ENCODE measurements around the gene ROM1.
A peak's percentile ranks its signal among the peaks of the same experiment; 100 is the strongest.
"Not testable (repeated sequence)": the region's sequence is repeated elsewhere in the genome, so short reads cannot be mapped to it uniquely, and the experiment has no call there.

ROM1 gene

DNA sequence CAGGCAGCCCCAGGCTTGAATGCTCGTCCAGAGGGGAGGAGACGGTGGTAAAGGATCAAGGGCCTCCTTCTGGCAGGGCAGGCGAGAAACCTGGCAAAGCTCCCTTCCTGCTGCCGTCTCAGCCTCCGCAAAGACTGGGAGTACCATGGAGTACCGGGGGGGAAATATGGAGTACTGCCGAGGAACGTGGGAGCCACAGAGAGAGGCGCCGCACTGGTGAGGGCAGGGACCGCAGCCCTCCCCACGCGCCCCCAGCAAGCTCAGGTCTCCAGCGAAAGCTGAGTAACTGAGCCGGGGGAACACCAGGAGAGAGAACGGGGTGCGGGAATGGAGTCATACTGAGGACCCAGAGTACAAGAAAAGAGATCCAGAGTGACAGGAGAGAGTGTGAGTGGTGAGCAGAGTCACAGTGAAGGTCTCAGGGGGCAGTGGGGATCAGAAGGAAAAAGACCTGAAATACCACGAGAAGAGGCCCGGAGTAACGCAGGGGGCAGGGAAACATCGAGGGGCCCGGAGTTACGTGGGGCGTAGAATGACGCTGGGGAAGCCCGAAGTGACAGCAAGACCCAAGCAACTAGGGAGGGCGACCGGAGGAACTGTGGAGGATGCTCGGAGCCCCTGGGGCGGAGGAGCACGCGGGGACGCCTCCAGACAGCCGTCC, 1.2 kb upstream of the ROM1 start:
- ATAC-seq (ENCODE audit: low read depth) (peak; percentile 7), DNase-seq (ENCODE audit: low spot score) (no peak)
- H3K27ac ChIP-seq (ENCODE audit: poor library complexity, severe bottlenecking), result peak overlapping the region; percentile 95
- peaks cover 4% of the 10 kb centered on the region for H3K4me1 ChIP-seq (ENCODE audit: insufficient read depth, poor library complexity, severe bottlenecking)
- H3K27me3 ChIP-seq (ENCODE audit: insufficient read depth, poor library complexity, severe bottlenecking), result no peaks in the 10 kb centered on the region
- H3K36me3 ChIP-seq (ENCODE audit: low read depth), result peaks cover 24% of the 10 kb centered on the region
- H3K4me3 ChIP-seq (ENCODE audit: severe bottlenecking), result peak overlapping the region; percentile 66
- no peaks in the 10 kb centered on the region for H3K9me3 ChIP-seq (ENCODE audit: severe bottlenecking)
- TF ChIP-seq, protein P1, sequence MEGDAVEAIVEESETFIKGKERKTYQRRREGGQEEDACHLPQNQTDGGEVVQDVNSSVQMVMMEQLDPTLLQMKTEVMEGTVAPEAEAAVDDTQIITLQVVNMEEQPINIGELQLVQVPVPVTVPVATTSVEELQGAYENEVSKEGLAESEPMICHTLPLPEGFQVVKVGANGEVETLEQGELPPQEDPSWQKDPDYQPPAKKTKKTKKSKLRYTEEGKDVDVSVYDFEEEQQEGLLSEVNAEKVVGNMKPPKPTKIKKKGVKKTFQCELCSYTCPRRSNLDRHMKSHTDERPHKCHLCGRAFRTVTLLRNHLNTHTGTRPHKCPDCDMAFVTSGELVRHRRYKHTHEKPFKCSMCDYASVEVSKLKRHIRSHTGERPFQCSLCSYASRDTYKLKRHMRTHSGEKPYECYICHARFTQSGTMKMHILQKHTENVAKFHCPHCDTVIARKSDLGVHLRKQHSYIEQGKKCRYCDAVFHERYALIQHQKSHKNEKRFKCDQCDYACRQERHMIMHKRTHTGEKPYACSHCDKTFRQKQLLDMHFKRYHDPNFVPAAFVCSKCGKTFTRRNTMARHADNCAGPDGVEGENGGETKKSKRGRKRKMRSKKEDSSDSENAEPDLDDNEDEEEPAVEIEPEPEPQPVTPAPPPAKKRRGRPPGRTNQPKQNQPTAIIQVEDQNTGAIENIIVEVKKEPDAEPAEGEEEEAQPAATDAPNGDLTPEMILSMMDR (IDR thresholded peaks at IDR 0.05; ENCODE audit: poor library complexity, severe bottlenecking), result no peak

DNA sequence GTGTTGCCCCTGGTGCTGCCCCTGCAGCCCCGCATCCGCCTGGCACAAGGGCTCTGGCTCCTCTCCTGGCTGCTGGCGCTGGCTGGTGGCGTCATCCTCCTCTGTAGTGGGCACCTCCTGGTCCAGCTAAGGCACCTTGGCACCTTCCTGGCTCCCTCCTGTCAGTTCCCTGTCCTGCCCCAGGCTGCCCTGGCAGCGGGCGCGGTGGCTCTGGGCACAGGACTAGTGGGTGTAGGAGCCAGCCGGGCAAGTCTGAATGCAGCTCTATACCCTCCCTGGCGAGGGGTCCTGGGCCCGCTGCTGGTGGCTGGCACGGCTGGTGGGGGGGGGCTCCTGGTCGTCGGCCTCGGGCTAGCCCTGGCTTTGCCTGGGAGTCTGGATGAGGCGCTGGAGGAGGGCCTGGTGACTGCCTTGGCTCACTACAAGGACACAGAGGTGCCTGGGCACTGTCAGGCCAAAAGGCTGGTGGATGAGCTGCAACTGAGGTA, 278 bp downstream of the ROM1 start:
- Histone ChIP-seq H3K4me1 (ENCODE audit: insufficient read depth, poor library complexity, severe bottlenecking) (peaks cover 4% of the 10 kb centered on the region), H3K9me3 (ENCODE audit: severe bottlenecking) (no peaks in the 10 kb centered on the region), H3K27me3 (ENCODE audit: insufficient read depth, poor library complexity, severe bottlenecking) (no peaks in the 10 kb centered on the region), H3K27ac (ENCODE audit: poor library complexity, severe bottlenecking) (peak overlapping the region; percentile 95), H3K36me3 (ENCODE audit: low read depth) (peaks cover 18% of the 10 kb centered on the region), H3K4me3 (ENCODE audit: severe bottlenecking) (no peak overlapping the region)
- TF ChIP-seq, protein P1 (IDR thresholded peaks at IDR 0.05; ENCODE audit: poor library complexity, severe bottlenecking), result no peak
- ATAC-seq (ENCODE audit: low read depth), result no peak; the same call in 2 of the 3 replicates
- no peak for DNase-seq (ENCODE audit: low spot score)

DNA sequence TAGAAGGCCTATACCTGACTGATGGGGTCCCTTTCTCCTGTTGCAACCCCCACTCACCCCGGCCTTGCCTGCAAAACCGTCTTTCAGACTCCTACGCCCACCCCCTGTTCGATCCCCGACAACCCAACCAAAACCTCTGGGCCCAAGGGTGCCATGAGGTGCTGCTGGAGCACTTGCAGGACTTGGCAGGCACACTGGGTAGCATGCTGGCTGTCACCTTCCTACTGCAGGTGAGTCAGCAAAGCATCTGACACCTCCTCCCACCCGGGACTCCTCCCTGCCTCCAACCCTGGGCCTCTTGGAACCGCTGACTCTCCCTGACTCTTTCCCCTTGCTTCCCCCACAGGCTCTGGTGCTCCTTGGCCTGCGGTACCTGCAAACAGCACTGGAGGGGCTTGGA, 1.2 kb downstream of the ROM1 start:
- DNase-seq (ENCODE audit: low spot score) (no peak), ATAC-seq (ENCODE audit: low read depth) (0 out of 3 replicates have a peak, but pooled peaks have one; percentile 16)
- peaks cover 15% of the 10 kb centered on the region for H3K36me3 ChIP-seq (ENCODE audit: low read depth)
- TF ChIP-seq, protein P1 (IDR thresholded peaks at IDR 0.05; ENCODE audit: poor library complexity, severe bottlenecking), result no peak
- no peaks in the 10 kb centered on the region for H3K9me3 ChIP-seq (ENCODE audit: severe bottlenecking)
- peaks cover 4% of the 10 kb centered on the region for H3K4me1 ChIP-seq (ENCODE audit: insufficient read depth, poor library complexity, severe bottlenecking)
- no peak overlapping the region for H3K4me3 ChIP-seq (ENCODE audit: severe bottlenecking)
- H3K27me3 ChIP-seq (ENCODE audit: insufficient read depth, poor library complexity, severe bottlenecking), result no peaks in the 10 kb centered on the region
- peak overlapping the region; percentile 95 for H3K27ac ChIP-seq (ENCODE audit: poor library complexity, severe bottlenecking)

DNA sequence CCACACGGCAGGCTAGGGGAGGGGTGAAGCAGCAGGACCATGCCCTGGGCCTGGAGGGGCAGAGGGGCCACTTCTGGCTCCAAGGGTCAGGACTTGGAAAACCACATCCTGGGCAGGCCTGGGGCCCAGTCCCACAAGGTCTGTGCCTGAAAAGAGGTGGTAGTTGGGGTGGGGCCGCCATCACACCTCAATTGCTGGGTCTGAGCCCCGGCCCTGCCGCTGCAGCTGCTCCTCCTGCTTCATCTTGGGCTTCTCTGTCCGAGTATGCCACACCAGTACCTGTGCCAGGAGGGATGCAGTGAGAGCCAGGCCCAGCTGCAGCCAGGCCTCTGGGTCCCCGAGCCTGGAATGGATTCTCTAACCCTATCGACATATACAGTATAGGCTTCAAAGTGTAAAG, 2.5 kb downstream of the ROM1 start:
- TF ChIP-seq, protein P1 (IDR thresholded peaks at IDR 0.05; ENCODE audit: poor library complexity, severe bottlenecking), result no peak
- peaks cover 11% of the 10 kb centered on the region for H3K36me3 ChIP-seq (ENCODE audit: low read depth)
- H3K9me3 ChIP-seq (ENCODE audit: severe bottlenecking), result no peaks in the 10 kb centered on the region
- ATAC-seq (ENCODE audit: low read depth) (no peak), DNase-seq (ENCODE audit: low spot score) (no peak)
- H3K4me3 ChIP-seq (ENCODE audit: severe bottlenecking), result no peak overlapping the region
- peak overlapping the region; percentile 95 for H3K27ac ChIP-seq (ENCODE audit: poor library complexity, severe bottlenecking)
- H3K27me3 ChIP-seq (ENCODE audit: insufficient read depth, poor library complexity, severe bottlenecking), result no peaks in the 10 kb centered on the region
- H3K4me1 ChIP-seq (ENCODE audit: insufficient read depth, poor library complexity, severe bottlenecking), result peaks cover 12% of the 10 kb centered on the region

DNA sequence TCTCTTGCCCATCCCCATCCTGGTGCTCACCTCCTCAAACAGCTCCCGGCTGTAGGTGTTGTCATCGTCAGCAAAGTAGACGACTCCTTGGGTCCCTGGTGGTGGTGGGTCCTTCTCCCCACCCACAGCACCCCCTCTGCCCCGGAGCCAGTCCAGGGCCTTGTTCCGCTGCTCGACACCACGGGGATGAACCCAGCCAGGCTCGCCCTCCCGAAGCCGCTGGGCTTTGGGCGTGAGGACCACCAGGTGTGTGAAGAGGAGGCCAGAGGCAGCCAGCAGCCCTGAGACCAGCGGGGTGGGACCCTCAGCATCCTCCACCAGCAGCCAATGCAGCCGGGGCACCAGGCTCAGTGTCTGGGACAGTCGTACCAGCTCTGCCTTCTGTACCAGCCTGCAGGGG, 3.9 kb downstream of the ROM1 start:
- H3K36me3 ChIP-seq (ENCODE audit: low read depth); H3K27ac ChIP-seq (ENCODE audit: poor library complexity, severe bottlenecking); H3K27me3 ChIP-seq (ENCODE audit: insufficient read depth, poor library complexity, severe bottlenecking); DNase-seq (ENCODE audit: low spot score); H3K9me3 ChIP-seq (ENCODE audit: severe bottlenecking); H3K4me3 ChIP-seq (ENCODE audit: severe bottlenecking); ATAC-seq (ENCODE audit: low read depth): not testable (repeated sequence)
- H3K4me1 ChIP-seq (ENCODE audit: insufficient read depth, poor library complexity, severe bottlenecking), result peaks cover 17% of the 10 kb centered on the region
